Left renal cortex interstitium (tissue), 4 donors: ENCODE data around the gene POLR2H. TPM values are rescaled to one million over a fixed set of nuclear protein-coding genes. Genes with fewer than 3 reads are reported as not detected.

ENCODE experiments used
- DNase-seq, 4 donors: peaks; one replicate each; pipeline ENCODE4 v3.0.0-alpha.2; 2013; ENCODE audit warnings: low read depth in 4 of 4, low spot score in 2 of 4, missing footprints in 1 of 4
- polyA plus RNA-seq, 4 donors: library from polyadenylated mRNA; unstranded; fragments of 120-200 nt; gene quantifications; one replicate each; pipeline ENCODE4 v1.2.1, GENCODE V29; 2013; ENCODE audit not compliant: insufficient read length in 4 of 4

Gene POLR2H
- polyA plus RNA-seq, 4 donors, result 81.9 to 120 (median 101) TPM

GRCh38 chr3:184368116-184368515 lies 6.6 kb downstream of the POLR2H start:
- DNase-seq, result no peak

- DNase-seq, result no peak
These were observed 7.2 kb downstream of the POLR2H start for GRCh38 chr3:184368586-184369183.

DNA sequence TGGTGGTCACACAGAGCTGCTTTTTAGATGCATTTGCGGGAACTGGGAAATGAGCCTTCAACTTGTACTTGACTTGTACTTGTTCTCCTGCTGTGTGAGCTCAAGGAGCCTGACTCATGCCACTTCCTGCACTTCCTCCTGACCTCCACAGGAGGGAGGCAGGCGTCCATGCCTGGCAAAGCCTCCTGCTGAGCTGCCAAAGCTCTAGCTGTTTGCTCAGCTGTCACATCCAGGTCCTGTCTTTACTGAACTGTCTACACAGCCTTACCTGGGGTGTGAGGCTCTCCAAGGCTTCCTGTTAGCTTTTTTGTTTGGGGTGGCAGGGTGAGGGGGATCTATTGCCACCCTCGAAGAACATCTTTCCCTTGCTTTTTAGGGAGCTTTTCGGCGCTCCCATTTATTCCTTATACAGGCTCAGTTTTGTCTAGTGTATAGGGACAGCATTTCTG lies 10.1 kb downstream of the POLR2H start:
- DNase-seq, result peak in 1 of 4 donors; percentile 75

DNA sequence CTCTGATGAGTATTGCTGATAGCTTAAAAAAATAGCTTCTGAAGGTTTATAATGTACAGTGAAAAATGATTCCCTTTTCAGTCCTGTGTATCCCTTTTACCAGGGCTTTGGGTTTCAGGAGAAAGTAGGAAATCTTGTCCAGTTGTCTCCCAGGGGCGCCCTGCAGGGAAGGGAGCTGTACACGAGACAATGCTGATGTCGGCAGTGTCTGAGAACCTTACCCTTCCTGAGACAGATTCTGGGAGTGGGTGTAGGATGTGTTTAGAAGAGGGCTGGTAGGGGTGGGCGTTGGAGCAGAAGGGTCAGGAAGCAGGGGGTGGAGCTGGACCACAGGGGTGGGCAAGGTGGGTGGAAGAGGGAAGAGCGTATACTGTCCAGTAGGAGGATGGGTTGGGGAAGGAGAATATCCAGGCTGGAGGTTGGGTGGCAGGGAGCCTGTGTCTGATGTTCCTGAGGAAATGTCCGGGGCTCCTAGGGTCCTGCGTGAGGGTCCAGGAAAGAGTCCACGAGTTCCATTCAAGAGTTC lies 10.8 kb downstream of the POLR2H start:
- DNase-seq, result no peak

DNA sequence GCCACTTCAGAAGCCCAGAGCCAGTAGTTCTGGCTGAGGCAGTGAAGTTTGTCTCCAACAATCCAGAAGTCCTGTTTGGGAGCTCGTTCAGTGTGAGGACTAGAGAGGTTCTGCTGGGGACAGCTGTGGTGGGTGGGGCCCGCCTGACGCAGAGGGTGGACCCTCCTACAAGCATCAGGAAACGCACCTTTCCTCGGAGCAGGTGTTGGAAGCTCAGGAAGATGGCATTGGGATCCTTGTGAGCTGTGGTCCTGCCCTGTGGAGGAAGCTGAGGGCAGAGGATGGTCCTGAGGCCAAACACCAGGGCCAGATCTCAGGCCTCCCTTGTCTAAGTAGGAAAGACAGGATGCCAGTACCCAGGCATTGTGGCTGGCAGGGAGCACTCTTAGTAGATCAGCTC lies 11.4 kb downstream of the POLR2H start:
- no peak for DNase-seq

DNA sequence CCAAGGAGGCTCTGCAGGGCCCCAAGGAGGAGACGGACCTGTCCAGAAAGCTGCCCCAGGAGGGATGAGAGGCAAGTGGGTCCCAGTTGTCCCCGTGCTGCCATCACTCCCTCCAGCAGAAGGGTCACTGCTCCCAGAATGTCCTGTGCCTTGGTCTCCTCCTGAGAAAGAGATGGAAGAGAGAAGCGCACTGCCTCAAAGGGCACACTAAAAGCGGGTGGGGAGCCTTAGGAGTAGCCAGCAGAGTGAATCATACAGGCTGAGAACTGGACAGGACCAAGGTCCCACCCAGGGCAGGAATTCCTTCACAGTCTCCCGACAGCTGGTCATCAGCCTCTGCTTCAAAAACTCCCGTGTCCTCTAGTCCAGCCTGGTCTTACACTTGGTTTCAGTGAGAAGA lies 11.9 kb downstream of the POLR2H start:
- no peak for DNase-seq

GRCh38 chr3:184375747-184376461 lies 14.4 kb downstream of the POLR2H start:
- no peak for DNase-seq

GRCh38 chr3:184377374-184377773 lies 15.9 kb downstream of the POLR2H start:
- no peak for DNase-seq

- DNase-seq, result no peak
These were observed 16.5 kb downstream of the POLR2H start, which contains the start of gene THPO for GRCh38 chr3:184377882-184378445. TSS of gene THPO (minus strand) at chr3:184378207. CDS start at chr3:184376259, 1,948 bp downstream.

DNA sequence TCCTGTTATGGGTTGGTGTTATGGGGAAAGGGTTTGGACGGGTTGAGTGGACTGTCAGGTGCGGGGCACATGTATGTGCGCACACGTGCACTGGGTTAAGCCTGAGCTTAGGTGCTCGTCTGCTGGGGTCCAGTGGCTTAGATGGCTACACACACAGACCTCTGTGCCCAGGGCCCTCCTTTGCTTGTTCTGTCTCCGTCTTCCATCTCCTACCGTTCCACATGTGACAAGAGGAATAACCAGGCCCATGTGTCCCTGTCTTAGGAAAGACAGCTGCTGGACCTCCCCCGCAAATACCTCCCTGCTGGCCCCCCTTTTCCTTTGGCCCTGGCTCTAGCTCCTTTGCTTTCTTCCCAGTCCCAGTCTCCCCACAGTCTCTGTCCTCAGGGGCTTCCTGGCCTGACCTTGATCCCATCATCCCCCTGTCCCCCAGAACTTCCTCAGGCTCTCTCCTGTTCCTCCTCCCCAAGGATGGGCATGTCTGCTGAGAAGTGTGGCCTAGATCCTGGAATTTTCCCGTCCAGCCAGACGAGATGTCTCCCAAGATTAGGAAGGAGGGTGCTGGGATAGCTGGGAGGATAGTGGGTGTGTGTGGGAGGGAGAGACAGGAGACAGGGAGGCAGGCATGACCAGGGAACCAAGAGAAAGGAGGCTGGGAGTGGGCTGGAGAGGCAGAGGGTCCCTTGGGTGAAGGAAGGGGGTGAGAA lies 17.3 kb downstream of the POLR2H start:
- DNase-seq, result no peak

- no peak for DNase-seq
These were observed 18.1 kb downstream of the POLR2H start, which contains the start of gene CHRD for GRCh38 chr3:184379358-184380184. TSS of gene CHRD (plus strand) at chr3:184380054. CDS start at chr3:184380319, 265 bp downstream.

DNA sequence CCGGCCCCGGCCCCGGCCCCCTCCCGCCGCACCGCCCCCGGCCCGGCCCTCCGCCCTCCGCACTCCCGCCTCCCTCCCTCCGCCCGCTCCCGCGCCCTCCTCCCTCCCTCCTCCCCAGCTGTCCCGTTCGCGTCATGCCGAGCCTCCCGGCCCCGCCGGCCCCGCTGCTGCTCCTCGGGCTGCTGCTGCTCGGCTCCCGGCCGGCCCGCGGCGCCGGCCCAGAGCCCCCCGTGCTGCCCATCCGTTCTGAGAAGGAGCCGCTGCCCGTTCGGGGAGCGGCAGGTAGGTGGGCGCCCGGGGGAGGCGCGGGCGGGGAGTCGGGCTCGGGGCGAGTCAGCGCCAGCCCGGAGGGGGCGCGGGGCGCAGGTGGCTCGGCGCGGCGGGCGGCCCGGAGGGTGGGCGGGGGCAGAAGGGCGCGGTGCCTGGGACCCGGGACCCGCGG lies 18.7 kb downstream of the POLR2H start:
- DNase-seq, result no peak

- no peak for DNase-seq
These were observed 19.2 kb downstream of the POLR2H start for GRCh38 chr3:184380627-184381260.

DNA sequence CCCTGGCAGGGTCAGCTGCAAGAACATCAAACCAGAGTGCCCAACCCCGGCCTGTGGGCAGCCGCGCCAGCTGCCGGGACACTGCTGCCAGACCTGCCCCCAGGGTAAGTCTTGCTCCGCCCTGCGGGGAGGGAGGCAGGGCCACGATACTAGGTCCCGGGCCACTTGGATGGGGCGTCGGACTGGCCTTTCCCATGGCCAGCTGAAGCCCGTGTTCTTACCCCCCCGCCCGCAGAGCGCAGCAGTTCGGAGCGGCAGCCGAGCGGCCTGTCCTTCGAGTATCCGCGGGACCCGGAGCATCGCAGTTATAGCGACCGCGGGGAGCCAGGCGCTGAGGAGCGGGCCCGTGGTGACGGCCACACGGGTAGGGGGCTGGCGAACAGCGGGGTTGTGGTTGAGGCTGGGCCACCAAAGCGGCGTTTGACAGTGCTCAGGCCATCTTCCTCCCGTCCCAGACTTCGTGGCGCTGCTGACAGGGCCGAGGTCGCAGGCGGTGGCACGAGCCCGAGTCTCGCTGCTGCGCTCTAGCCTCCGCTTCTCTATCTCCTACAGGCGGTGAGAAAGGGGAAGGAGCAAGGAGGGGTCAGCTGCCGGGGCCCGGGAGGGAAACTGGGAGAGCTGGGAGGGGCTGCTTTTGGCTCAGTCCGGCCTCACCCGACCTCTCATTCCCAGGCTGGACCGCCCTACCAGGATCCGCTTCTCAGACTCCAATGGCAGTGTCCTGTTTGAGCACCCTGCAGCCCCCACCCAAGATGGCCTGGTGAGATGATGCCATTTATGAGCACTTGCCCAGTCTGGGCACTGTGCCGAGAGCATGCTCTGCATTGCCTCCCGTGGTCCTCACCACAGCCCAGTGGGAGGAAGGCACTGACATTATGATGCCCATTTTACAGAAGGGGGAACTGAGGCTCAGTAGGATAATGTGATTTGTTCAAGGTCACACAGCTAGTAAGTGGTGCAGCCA lies 20.0 kb downstream of the POLR2H start:
- no peak for DNase-seq

- no peak for DNase-seq
These were observed 21.0 kb downstream of the POLR2H start for GRCh38 chr3:184382326-184383032.

GRCh38 chr3:184383033-184383740 lies 21.7 kb downstream of the POLR2H start:
- no peak for DNase-seq

DNA sequence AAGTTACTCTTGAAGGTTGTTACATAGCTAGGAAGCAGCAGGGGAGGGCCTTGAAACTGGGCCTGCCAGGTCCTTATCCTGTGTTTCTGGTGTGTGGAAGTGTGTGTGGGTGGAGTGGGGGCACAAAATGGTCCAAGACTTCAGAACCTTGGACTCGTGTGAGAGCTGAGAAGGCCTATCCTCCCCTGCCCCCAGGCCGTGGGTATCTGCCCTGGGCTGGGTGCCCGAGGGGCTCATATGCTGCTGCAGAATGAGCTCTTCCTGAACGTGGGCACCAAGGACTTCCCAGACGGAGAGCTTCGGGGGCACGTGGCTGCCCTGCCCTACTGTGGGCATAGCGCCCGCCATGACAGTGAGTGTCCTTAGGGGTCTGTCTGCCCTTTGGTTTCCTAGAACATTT lies 22.8 kb downstream of the POLR2H start:
- DNase-seq, result no peak
